Right atrium auricular region (tissue), 2 donors: ENCODE data around the gene TMEM258. TPM values are rescaled to one million over a fixed set of nuclear protein-coding genes. Genes with fewer than 3 reads are reported as not detected.

ENCODE experiments used
- DNase-seq: peaks from one replicate; pipeline ENCODE4 v3.0.0-alpha.2; 2019; ENCODE audit warnings: low spot score
- H3K27ac ChIP-seq, 2 donors: fragments of 200-600 bp; sonication (generic); 1 replicate in 1 of 2; 2 replicates in 1 of 2; pipeline ENCODE4 v1.5.1; 2016 to 2019
- H3K27me3 ChIP-seq, 2 donors: fragments of 200-600 bp; sonication (generic); one replicate each; pipeline versions ENCODE4 v1.5.1 to v1.6.0; 2017 to 2019
- H3K36me3 ChIP-seq: fragments of 200-600 bp; sonication (generic); one replicate; pipeline ENCODE4 v1.5.1; 2016
- H3K4me1 ChIP-seq, 2 donors: fragments of 200-600 bp; sonication (generic); one replicate each; pipeline versions ENCODE4 v1.5.1 to v1.6.0; 2017 to 2019
- H3K4me3 ChIP-seq, 2 donors: fragments of 200-600 bp; sonication (generic); 1 replicate in 1 of 2; 2 replicates in 1 of 2; pipeline ENCODE4 v1.5.1; 2017 to 2019; ENCODE audit warnings: mild to moderate bottlenecking in 1 of 2, moderate library complexity in 1 of 2
- H3K9me3 ChIP-seq, 2 donors: fragments of 200-600 bp; sonication (generic); one replicate each; pipeline ENCODE4 v1.5.1; 2019
- CTCF ChIP-seq, 2 donors: fragments of 200-600 bp; sonication (generic); IDR thresholded peaks; one replicate each; pipeline ENCODE4 v1.5.1; 2019; ENCODE audit warnings: antibody characterized with exemption in 2 of 2
- total RNA-seq, 2 donors: library from RNA; depleted of rRNA; stranded (reverse); fragments of >200 nt; gene quantifications; one replicate each; pipeline ENCODE4 v1.1.0, GENCODE V29; 2016

The TMEM258 gene
- total RNA-seq, 2 donors from 2014 or later: 43.4 to 54.7 TPM

GRCh38 chr11:61751384-61751783 is 41.0 kb downstream of the TMEM258 start:
- no peak for TF ChIP-seq CTCF (IDR thresholded peaks at IDR 0.05)

GRCh38 chr11:61750631-61751273 is 41.6 kb downstream of the TMEM258 start:
- no peak for TF ChIP-seq CTCF (IDR thresholded peaks at IDR 0.05)
- Histone ChIP-seq H3K36me3 (no peaks in the 10 kb centered on the region), H3K27ac (no peak overlapping the region), H3K4me1 (peaks cover 0 to 17% of the 10 kb centered on the region in 2 donors), H3K4me3 (no peak overlapping the region), H3K27me3 (no peaks in the 10 kb centered on the region), H3K9me3 (no peaks in the 10 kb centered on the region)
- no peak for DNase-seq

More at GRCh38 chr11:61751384-61751783, 41.0 kb downstream of the TMEM258 start:
- Histone ChIP-seq H3K4me3 (no peak overlapping the region), H3K9me3 (no peaks in the 10 kb centered on the region), H3K4me1 (peaks cover 0 to 17% of the 10 kb centered on the region in 2 donors), H3K36me3 (no peaks in the 10 kb centered on the region), H3K27ac (no peak overlapping the region), H3K27me3 (no peaks in the 10 kb centered on the region)
- DNase-seq: no peak

- Histone ChIP-seq H3K27me3 (no peaks in the 10 kb centered on the region), H3K36me3 (no peaks in the 10 kb centered on the region), H3K4me3 (no peak overlapping the region), H3K9me3 (no peaks in the 10 kb centered on the region), H3K27ac (no peak overlapping the region), H3K4me1 (peaks cover 0 to 17% of the 10 kb centered on the region in 2 donors)
- TF ChIP-seq CTCF (IDR thresholded peaks at IDR 0.05): no peak
- no peak for DNase-seq
Measured at GRCh38 chr11:61749591-61750217, 42.7 kb downstream of the TMEM258 start.

- peaks cover 0 to 16% of the 10 kb centered on the region in 2 donors for H3K4me1 ChIP-seq
Measured at GRCh38 chr11:61747967-61748285, 44.5 kb downstream of the TMEM258 start.

GRCh38 chr11:61747192-61747966 is 45.0 kb downstream of the TMEM258 start:
- Histone ChIP-seq H3K36me3 (peaks cover 8% of the 10 kb centered on the region), H3K4me3 (no peak overlapping the region), H3K9me3 (no peaks in the 10 kb centered on the region), H3K4me1 (peaks cover 0 to 12% of the 10 kb centered on the region in 2 donors), H3K27me3 (no peaks in the 10 kb centered on the region), H3K27ac (no peak overlapping the region)
- TF ChIP-seq CTCF (IDR thresholded peaks at IDR 0.05): peak; percentile 80 to 91
- DNase-seq: peak; percentile 71

More at GRCh38 chr11:61747967-61748285, 44.5 kb downstream of the TMEM258 start:
- Histone ChIP-seq H3K36me3 (peaks cover 8% of the 10 kb centered on the region), H3K27me3 (no peaks in the 10 kb centered on the region), H3K4me3 (no peak overlapping the region), H3K27ac (no peak overlapping the region), H3K9me3 (no peaks in the 10 kb centered on the region)
- no peak for TF ChIP-seq CTCF (IDR thresholded peaks at IDR 0.05)
- DNase-seq: no peak
